ENCODE data around the gene UQCC3.

DNA sequence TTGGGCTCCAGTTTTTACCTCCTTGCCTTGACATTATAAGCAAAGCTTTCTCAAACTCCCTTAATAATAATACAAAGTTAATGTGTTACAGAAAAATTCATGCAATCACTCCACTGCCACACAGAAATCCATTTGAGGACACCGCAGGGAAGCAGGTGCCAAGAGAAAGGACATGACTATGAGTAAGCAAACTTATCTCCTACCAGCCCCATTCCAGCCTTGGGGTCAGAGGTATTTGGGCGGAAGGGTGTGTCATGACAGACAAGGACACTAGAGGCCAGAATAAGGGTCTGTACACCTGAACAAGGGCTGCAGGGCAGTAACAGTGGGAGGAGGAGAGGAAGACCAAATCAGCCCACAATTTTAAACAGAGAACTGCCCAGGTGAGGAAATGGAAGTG, 41.9 kb downstream of the UQCC3 start:
- TF ChIP-seq, protein P1, sequence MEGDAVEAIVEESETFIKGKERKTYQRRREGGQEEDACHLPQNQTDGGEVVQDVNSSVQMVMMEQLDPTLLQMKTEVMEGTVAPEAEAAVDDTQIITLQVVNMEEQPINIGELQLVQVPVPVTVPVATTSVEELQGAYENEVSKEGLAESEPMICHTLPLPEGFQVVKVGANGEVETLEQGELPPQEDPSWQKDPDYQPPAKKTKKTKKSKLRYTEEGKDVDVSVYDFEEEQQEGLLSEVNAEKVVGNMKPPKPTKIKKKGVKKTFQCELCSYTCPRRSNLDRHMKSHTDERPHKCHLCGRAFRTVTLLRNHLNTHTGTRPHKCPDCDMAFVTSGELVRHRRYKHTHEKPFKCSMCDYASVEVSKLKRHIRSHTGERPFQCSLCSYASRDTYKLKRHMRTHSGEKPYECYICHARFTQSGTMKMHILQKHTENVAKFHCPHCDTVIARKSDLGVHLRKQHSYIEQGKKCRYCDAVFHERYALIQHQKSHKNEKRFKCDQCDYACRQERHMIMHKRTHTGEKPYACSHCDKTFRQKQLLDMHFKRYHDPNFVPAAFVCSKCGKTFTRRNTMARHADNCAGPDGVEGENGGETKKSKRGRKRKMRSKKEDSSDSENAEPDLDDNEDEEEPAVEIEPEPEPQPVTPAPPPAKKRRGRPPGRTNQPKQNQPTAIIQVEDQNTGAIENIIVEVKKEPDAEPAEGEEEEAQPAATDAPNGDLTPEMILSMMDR (conservative IDR thresholded peaks at IDR 0.05 in 1 of 2, IDR thresholded peaks at IDR 0.05 in 1 of 2; ENCODE audit: low read depth in 1 of 2, low read length in 2 of 2) = no peak
- no peak for TF ChIP-seq EZH2 (IDR thresholded peaks at IDR 0.05; ENCODE audit: low read length, missing control alignments)
